ENCODE results near the gene CANT1. TPM values are rescaled to one million over a fixed set of nuclear protein-coding genes. Genes with fewer than 3 reads are reported as not detected.
"Not testable (repeated sequence)": the region's sequence is repeated elsewhere in the genome, so short reads cannot be mapped to it uniquely, and the experiment has no call there.

Gene CANT1
- total RNA-seq, 2 experiments from 2014 or later = 56.0 to 61.5 TPM

DNA sequence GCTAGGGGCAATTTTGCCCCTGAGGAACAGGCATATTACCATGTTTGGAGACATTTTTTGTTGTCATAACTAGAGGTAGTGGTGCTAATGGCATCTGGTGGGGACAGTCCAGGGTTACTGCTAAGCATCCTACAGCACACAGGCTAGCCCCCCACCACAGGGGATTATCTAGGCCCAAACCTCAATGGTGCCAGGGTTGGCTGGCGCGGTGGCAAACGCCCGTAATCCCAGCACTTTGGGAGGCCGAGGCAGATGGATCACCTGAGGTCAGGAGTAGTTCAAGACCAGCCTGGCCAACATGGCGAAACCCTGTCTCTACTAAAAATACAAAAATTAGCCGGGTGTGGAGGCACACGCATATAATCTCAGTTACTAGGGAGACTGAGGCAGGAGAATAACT, 29.6 kb upstream of the CANT1 start:
- Mint-ChIP-seq H3K4me1 (no peaks in the 10 kb centered on the region), H3K9me3 (peaks cover 5% of the 10 kb centered on the region), H3K4me3 (no peak overlapping the region), H3K27me3 (no peaks in the 10 kb centered on the region), H3K27ac (no peak overlapping the region), H3K36me3 (no peaks in the 10 kb centered on the region)
- POLR2A ChIA-PET = no interaction called here
- ATAC-seq (ENCODE audit: low read depth) = no peak
- DNase-seq = no peak

GRCh38 chr17:79038545-79039135, 29.1 kb upstream of the CANT1 start:
- POLR2A ChIA-PET = no interaction called here
- Mint-ChIP-seq H3K27ac (no peak overlapping the region), H3K4me3 (no peak overlapping the region), H3K9me3 (peaks cover 5% of the 10 kb centered on the region), H3K4me1 (no peaks in the 10 kb centered on the region), H3K27me3 (no peaks in the 10 kb centered on the region), H3K36me3 (no peaks in the 10 kb centered on the region)
- no peak for DNase-seq
- ATAC-seq (ENCODE audit: low read depth) = no peak

- Mint-ChIP-seq H3K4me3 (no peak overlapping the region), H3K9me3 (no peaks in the 10 kb centered on the region), H3K36me3 (no peaks in the 10 kb centered on the region), H3K27me3 (peaks cover 2% of the 10 kb centered on the region), H3K4me1 (no peaks in the 10 kb centered on the region), H3K27ac (no peak overlapping the region)
- no peak for DNase-seq
- no peak for ATAC-seq (ENCODE audit: low read depth)
- POLR2A ChIA-PET = no interaction called here
These were observed 27.0 kb upstream of the CANT1 start for GRCh38 chr17:79036596-79036995.

DNA sequence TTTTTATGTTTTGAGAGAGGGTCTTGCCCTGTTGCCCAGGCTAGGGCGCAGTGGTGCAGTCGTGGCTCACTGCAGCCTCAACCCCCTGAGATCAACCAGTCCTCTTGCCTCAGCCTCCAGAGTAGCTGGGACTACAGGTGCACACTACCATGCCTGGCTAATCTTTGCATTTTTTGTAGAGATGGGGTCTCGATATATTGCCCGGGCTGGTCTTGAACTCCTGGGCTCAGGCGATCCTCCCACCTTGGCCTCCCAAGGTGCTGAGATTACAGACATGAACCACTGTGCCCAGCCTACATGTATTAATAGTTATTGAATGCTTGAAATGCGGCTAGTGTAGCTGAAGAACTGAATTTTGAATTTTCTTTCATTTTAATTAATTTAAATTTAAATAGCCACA, 26.6 kb upstream of the CANT1 start:
- ATAC-seq (ENCODE audit: low read depth) = no peak
- no peaks in the 10 kb centered on the region for H3K9me3 Mint-ChIP-seq
- POLR2A ChIA-PET = no interaction called here
- no peaks in the 10 kb centered on the region for H3K4me1 Mint-ChIP-seq
- H3K27me3 Mint-ChIP-seq = peaks cover 3% of the 10 kb centered on the region
- no peak overlapping the region for H3K4me3 Mint-ChIP-seq
- H3K27ac Mint-ChIP-seq = no peak overlapping the region
- no peaks in the 10 kb centered on the region for H3K36me3 Mint-ChIP-seq
- DNase-seq = no peak

- Mint-ChIP-seq H3K27me3 (peaks cover 6% of the 10 kb centered on the region), H3K27ac (no peak overlapping the region), H3K36me3 (no peaks in the 10 kb centered on the region), H3K4me1 (no peaks in the 10 kb centered on the region), H3K4me3 (no peak overlapping the region), H3K9me3 (no peaks in the 10 kb centered on the region)
- DNase-seq = no peak
- no peak for ATAC-seq (ENCODE audit: low read depth)
- POLR2A ChIA-PET = no interaction called here
These were observed 26.1 kb upstream of the CANT1 start for GRCh38 chr17:79035686-79036085.

GRCh38 chr17:79034931-79035485, 25.4 kb upstream of the CANT1 start:
- Mint-ChIP-seq H3K27ac (no peak overlapping the region), H3K4me1 (no peaks in the 10 kb centered on the region), H3K4me3 (no peak overlapping the region), H3K9me3 (no peaks in the 10 kb centered on the region), H3K27me3 (peaks cover 10% of the 10 kb centered on the region), H3K36me3 (no peaks in the 10 kb centered on the region)
- POLR2A ChIA-PET = no interaction called here
- ATAC-seq (ENCODE audit: low read depth) (no peak), DNase-seq (no peak)

GRCh38 chr17:79033741-79034501, 24.4 kb upstream of the CANT1 start:
- Mint-ChIP-seq H3K4me3 (no peak overlapping the region), H3K36me3 (no peaks in the 10 kb centered on the region), H3K27ac (no peak overlapping the region), H3K4me1 (no peaks in the 10 kb centered on the region), H3K9me3 (no peaks in the 10 kb centered on the region), H3K27me3 (peaks cover 10% of the 10 kb centered on the region)
- ATAC-seq (ENCODE audit: low read depth) (no peak), DNase-seq (no peak)
- POLR2A ChIA-PET = interaction anchor here (1.2 kb wide), 1 partner anchor 41 kb away, joined by 3 read pairs; the partner anchor contains the start of gene ENGASE

DNA sequence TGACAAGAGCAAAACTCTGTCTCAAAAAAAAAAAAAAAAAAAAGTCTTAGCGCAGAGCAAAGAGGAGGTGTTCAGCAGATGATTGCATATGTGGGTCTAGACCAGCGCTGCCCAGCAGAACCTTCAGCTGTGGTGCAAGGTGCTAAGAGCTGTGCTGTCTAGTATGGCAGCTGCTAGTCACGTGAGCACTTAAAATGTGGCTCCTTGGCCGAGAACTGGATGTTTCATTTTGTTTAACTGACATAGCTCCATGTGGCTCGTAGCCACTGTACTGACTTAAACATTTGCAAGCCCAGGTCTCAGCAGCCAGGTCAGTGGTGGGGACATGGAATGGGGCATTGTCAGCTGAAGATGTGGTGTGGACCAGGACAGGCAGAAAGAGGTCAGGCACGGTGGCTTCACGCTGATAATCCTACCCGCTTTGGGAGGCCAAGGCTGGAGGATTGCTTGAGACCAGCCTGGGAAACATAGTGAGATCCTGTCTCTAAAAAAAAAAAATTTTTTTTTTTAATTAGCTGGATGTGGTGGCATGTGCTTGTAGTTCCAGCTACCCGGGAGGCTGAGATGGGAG, 23.6 kb upstream of the CANT1 start:
- H3K4me1 Mint-ChIP-seq = no peaks in the 10 kb centered on the region
- no peaks in the 10 kb centered on the region for H3K9me3 Mint-ChIP-seq
- ATAC-seq (ENCODE audit: low read depth) (no peak), DNase-seq (no peak)
- no peaks in the 10 kb centered on the region for H3K36me3 Mint-ChIP-seq
- POLR2A ChIA-PET = interaction anchor here (1.2 kb wide), 1 partner anchor 41 kb away, joined by 3 read pairs; the partner anchor contains the start of gene ENGASE
- no peak overlapping the region for H3K27ac Mint-ChIP-seq
- H3K4me3 Mint-ChIP-seq = no peak overlapping the region
- peaks cover 10% of the 10 kb centered on the region for H3K27me3 Mint-ChIP-seq

- Mint-ChIP-seq H3K27ac (no peak overlapping the region), H3K4me3 (no peak overlapping the region), H3K9me3 (no peaks in the 10 kb centered on the region), H3K4me1 (no peaks in the 10 kb centered on the region), H3K36me3 (no peaks in the 10 kb centered on the region), H3K27me3 (peaks cover 10% of the 10 kb centered on the region)
- DNase-seq (no peak), ATAC-seq (ENCODE audit: low read depth) (no peak)
- POLR2A ChIA-PET = interaction anchor here (0.8 kb wide), 1 partner anchor 22 kb away, joined by 3 read pairs; the partner anchor contains the start of gene CANT1
These were observed 22.7 kb upstream of the CANT1 start for GRCh38 chr17:79031996-79032875.

DNA sequence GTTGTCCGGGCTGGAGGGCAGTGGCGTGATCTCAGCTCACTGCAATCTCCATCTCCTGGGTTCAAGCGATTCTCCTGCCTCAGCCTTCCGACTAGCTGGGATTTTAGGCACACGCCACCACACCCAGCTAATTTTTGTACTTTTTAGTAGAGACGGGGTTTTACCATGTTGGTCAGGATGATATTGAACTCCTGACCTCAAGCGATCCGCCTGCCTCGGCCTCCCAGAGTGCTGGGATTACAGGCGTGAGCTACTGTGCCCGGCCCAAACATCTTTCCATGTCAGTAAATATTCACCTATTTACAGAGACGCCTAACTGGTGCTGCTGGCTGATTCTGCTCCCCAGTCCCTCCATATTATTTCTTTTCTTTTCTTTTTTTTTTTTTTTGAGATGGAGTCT, 21.1 kb upstream of the CANT1 start:
- H3K4me3 Mint-ChIP-seq; H3K36me3 Mint-ChIP-seq; H3K4me1 Mint-ChIP-seq; POLR2A ChIA-PET; DNase-seq; H3K27ac Mint-ChIP-seq; ATAC-seq (ENCODE audit: low read depth); H3K9me3 Mint-ChIP-seq: not testable (repeated sequence)
- H3K27me3 Mint-ChIP-seq = peaks cover 18% of the 10 kb centered on the region

GRCh38 chr17:79029327-79030009, 19.9 kb upstream of the CANT1 start:
- ATAC-seq (ENCODE audit: low read depth) = no peak
- H3K4me3 Mint-ChIP-seq = no peak overlapping the region
- H3K4me1 Mint-ChIP-seq = peaks cover 2% of the 10 kb centered on the region
- H3K27me3 Mint-ChIP-seq = peaks cover 28% of the 10 kb centered on the region
- H3K9me3 Mint-ChIP-seq = no peaks in the 10 kb centered on the region
- H3K36me3 Mint-ChIP-seq = no peaks in the 10 kb centered on the region
- no peak for DNase-seq
- no peak overlapping the region for H3K27ac Mint-ChIP-seq
- POLR2A ChIA-PET = no interaction called here

GRCh38 chr17:79028496-79029326, 19.1 kb upstream of the CANT1 start:
- no peak for DNase-seq
- H3K4me3 Mint-ChIP-seq = no peak overlapping the region
- H3K36me3 Mint-ChIP-seq = no peaks in the 10 kb centered on the region
- H3K27me3 Mint-ChIP-seq = peaks cover 31% of the 10 kb centered on the region
- POLR2A ChIA-PET = no interaction called here
- no peaks in the 10 kb centered on the region for H3K9me3 Mint-ChIP-seq
- no peak for ATAC-seq (ENCODE audit: low read depth)
- H3K27ac Mint-ChIP-seq = no peak overlapping the region
- peaks cover 5% of the 10 kb centered on the region for H3K4me1 Mint-ChIP-seq

All from activated naive CD8-positive, alpha-beta T cell treated with anti-CD3 and anti-CD28 coated beads, Interleukin-2, amount 10 ng/mL, durations not matched to agents 7 days and 5 days (primary cell).